Effector CD8-positive, alpha-beta T cell (primary cell): ENCODE measurements around the gene ELP1.
"Not testable (repeated sequence)": the region's sequence is repeated elsewhere in the genome, so short reads cannot be mapped to it uniquely, and the experiment has no call there.

Experiments
- DNase-seq: peaks from one replicate; lab custom pipeline; 2025; lab: John Stamatoyannopoulos, UW
- total RNA-seq, 4 experiments: gene quantifications; one replicate each; lab custom pipeline; 2026; lab: John Stamatoyannopoulos, UW

ELP1 gene, protein sequence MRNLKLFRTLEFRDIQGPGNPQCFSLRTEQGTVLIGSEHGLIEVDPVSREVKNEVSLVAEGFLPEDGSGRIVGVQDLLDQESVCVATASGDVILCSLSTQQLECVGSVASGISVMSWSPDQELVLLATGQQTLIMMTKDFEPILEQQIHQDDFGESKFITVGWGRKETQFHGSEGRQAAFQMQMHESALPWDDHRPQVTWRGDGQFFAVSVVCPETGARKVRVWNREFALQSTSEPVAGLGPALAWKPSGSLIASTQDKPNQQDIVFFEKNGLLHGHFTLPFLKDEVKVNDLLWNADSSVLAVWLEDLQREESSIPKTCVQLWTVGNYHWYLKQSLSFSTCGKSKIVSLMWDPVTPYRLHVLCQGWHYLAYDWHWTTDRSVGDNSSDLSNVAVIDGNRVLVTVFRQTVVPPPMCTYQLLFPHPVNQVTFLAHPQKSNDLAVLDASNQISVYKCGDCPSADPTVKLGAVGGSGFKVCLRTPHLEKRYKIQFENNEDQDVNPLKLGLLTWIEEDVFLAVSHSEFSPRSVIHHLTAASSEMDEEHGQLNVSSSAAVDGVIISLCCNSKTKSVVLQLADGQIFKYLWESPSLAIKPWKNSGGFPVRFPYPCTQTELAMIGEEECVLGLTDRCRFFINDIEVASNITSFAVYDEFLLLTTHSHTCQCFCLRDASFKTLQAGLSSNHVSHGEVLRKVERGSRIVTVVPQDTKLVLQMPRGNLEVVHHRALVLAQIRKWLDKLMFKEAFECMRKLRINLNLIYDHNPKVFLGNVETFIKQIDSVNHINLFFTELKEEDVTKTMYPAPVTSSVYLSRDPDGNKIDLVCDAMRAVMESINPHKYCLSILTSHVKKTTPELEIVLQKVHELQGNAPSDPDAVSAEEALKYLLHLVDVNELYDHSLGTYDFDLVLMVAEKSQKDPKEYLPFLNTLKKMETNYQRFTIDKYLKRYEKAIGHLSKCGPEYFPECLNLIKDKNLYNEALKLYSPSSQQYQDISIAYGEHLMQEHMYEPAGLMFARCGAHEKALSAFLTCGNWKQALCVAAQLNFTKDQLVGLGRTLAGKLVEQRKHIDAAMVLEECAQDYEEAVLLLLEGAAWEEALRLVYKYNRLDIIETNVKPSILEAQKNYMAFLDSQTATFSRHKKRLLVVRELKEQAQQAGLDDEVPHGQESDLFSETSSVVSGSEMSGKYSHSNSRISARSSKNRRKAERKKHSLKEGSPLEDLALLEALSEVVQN (N-terminal part only)
- total RNA-seq, result 111 to 189 (median 147) reads per million in 4 experiments

DNA sequence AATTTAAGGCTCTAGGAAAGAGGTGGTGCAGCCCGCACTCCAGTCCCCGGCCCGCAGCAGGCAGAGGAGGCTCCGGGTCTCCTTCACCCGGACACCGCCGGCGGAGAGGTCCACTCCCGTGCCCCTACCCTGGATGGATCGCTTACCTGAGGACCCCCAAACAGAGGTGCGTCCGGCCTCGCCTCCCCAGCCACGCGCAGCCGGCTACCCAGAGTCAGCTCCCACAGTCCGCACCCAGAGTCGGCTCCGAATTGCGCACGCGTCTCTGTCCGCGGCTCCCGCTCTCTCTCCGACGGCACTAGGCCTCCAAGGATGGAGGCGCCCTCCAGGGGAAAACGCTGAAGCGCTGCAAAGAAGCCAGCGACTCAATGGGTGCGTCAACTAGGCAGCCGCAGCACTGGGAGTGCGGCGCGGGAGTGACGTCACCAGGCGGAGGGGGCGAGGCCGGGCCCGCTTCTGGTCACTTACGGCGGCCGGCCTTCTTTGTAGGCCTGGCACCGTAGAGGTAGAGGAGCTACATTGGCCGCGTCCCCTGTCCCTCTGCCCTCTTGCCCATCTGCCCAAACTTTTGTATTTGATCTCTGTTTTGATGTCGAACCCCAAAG, at the start of gene ELP1:
Gene ELP1, minus strand, starts transcription at position 407 of the 605 bp plus-strand sequence. CDS start 2,978 bp downstream, outside the sequence.
- peak; percentile 89 for DNase-seq

DNA sequence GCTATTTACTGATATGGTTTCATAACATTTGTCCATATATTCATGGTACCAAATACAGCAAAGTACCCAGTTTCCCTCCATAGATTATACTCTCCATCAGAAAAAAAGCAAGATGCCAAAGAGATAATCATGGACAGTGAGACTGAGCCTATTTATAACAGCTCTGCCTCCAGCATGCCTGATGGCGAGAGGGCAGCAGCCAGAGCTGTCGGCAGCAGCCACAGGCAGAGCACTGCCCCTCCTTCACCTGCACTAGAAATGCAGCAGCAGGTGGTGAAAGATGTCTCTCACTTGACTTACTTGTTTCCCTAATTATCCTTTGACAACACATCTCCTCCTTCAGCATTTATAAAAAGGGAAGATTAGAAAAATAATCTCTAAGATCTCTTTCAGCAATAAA, 47.0 kb upstream of the ELP1 start:
- DNase-seq, result no peak

DNA sequence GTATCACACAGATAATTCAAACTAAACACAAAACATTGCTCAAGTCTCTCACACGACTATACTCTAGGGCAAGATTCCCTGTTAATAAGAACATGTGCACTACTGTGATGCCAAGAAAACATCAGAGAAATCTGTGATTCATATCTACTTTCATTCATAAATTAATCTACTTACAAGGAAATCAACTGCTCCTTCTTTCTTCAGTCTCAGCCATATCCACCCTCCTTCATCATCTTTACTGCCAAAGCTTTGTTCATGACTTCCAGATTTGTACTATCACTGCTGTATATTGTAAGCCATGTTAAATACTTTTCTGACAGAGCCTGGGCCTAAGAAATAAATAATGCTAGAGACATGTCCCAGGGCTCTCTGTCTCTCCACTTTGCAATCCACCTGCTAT, 44.3 kb upstream of the ELP1 start:
- DNase-seq, result no peak

DNA sequence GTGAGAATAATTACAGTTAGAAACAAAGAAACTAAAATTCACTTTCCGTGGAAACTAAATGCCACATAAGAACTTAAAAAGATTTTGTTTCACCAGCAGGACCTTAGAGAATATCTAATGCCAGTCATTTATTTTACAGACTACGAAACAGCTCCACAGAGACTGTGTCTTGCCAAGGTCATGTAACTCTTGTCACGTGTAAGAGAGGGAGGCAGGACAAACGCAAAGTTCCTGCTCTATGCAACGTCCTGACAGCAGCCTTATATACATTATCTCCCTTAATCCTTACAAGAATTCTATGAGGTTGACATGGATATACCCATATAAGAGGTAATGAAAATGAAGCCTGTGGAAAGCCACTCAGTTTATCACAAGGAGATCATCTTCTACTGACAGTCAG, 40.0 kb upstream of the ELP1 start:
- no peak for DNase-seq

DNA sequence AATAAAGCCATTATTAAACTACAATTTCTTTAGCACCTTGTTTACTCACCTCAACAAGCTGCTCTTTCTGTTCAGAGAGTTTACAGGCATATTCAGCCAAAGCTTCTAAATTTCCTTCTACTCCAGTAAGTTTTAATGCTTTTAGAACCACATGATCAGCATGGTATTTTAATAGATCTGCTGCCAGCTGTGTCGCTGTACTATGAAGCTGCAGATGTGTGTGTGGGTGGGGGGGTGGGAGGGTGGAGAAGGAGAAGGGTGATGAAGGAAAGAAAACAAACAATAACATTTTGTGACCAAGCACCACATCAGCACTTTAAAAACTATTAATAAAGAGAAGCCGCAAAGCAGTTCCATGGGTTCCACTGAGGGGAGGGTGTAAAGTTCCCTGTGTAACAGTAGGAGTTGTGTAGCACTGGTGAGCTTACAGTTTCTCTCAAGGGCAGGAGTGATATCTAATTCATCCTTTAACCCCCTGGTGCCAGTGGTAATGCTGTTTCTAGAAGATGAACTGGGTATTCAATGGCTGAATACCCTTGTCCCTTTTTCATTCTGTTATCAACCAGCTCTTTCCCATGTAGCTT, 38.8 kb upstream of the ELP1 start:
- DNase-seq, result no peak

DNA sequence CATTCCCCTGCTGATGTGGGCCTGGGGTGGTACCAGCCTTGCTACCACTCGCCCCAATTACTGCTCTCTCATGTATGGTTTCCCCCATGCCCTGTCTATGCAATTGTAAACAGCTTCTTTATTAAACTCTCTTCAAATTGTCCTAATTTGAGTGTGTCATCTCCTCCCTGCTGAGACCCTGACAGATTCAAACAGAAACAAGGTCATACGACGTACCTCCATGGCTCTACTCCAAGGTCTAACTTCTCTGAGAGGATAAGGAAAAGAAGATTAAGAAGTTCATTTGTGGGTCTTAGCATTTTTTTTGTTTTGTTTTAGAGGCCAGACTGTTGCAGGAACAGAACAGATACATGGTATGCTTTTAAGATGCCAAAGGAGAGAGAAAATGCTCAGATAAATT, 38.3 kb upstream of the ELP1 start:
- no peak for DNase-seq

DNA sequence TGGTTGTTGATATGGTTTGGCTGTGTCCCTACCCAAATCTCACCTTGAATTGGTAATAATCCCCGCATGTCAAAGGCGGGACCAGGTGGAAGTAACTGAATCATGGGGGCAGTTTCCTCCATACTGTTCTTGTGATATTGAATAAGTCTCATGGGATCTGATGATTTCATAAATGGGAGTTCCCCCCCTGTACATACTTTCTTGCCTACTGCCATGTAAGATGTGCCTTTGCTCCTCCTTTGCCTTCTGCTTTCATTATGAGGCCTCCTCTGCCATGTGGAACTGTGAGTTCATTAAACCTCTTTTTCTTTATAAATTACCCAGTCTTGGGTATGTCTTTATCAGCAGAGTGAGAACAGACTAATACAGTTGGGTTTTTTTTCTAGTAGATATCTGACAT, 37.5 kb upstream of the ELP1 start:
- not testable (repeated sequence) for DNase-seq

DNA sequence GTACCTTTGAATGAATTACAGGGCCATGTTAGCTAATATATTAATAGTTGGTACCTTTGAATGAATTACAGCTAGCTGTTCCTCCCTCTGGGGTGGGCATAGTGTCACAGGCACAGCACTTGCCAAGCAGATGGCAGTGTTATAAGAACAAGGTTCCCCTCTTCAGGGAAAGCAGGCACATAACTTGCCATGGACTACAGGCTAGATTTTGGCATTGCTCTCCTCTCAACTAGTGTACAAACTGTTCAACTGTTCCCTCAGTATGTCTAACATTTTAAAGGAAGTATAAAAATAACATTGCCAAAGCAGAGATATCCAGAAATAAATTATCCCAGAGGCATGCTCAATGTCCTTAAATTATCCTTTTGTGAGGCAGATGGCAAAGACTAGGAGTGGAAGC, 34.0 kb upstream of the ELP1 start:
- no peak for DNase-seq

DNA sequence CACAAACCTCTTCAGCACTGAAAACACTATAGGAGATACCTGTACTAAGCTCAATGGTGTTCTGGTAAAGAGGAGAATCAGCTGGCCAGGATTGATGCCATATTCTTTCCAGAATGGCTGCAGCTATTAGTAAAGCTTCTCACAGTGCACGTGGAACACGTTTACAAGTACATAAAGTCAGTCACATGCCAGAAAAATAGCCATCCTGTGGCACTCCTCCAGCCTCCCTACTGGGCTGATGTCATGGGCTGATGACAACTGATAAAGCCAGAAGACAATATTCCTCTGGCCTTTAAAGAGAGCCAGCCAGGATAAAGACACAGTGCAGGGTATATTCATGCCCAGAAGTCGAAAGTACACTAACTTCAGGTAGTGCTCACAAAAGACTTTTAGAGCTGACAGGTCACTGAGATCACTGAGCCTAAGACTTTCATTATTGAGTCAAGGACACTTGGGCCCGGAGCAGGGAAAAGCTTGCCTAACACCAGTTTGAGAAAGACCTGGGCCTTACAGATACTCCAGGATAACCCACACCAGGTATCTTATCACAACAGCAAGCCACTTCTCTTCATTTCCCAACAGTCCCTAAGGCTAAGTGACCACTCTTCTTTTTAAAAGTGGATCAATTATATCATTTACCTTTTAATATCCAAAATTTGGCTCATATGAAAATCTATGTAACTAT, 29.7 kb upstream of the ELP1 start:
- no peak for DNase-seq

DNA sequence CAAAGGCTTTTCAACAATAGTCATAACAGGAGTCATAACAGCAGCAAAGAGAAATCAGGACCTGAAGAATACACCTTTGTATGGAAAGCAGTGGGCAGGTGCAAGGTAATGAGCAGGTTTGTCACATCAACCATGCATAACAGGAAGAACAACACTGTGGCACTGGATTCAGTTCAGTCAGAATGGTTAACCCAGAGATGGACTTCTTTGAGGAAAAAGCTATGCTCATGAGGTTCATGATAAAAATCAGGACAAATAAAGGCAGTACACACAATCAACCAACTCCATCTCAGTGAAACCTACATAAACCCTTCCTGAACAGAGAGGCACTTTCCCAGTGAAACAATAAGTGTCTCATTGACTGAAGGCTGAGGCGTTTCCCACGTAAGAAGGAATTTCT, 27.2 kb upstream of the ELP1 start:
- no peak for DNase-seq

DNA sequence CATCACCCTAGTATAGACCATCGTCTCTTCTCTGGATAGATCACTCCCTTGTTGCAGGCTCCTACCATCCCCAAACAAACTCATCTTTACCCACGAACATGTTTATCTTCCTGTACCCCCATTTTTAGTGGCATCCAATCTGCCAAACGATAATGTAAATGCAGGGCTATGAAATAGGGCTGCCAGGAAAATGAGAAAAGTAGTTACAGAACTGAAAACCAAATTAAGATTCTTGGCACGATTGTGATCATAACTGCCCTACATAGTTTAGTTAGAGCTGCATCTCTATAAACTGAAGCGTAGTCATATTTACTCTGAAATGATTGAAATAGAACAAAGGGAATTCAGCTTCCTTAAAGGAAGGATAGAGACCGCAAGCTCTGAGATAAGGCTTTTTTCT, 26.4 kb upstream of the ELP1 start:
- DNase-seq, result no peak

DNA sequence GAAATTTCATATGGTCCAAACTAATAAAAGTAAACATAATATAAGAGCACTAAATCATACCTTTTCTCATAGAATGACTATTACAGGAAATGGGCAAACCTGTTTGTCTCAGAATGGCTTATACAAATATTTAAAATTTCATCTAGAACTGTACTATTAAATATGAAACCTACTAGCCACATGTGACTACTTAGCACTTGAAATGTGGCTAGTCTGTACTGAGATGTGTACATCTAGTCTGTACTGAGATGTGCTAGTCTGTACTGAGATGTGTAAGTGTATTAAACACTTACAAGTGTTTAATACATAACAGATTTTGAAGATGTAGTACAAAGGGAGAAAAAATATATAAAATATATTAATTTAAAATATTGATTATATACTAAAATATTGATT, 22.7 kb upstream of the ELP1 start:
- no peak for DNase-seq

DNA sequence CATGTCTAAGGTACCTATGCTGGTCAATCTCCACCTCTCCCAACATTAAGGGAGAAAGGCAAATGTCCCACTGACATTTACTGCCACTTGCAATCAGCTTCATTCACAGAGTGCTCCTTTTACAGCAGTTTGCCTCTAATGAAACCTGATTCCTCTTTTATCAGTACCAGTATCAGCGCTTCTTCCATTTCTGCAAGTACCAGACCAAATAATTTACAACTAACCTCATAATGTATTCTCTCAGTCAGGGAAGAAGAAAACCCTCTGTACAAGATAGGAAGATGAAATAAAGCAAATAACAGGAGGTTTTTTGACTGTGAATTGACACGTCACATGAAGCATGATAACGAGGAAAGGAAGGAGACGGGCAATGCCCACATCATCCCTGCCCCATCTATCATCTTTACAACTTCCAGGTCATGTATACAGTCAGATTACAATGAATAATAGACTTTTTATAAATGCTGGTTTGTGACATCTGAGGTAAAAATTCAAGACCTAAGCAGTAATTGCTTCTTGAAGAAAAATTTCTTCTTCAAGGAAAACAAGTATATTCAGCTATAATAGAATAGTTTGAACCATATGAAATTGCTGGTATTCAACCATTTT, 22.2 kb upstream of the ELP1 start:
- no peak for DNase-seq

DNA sequence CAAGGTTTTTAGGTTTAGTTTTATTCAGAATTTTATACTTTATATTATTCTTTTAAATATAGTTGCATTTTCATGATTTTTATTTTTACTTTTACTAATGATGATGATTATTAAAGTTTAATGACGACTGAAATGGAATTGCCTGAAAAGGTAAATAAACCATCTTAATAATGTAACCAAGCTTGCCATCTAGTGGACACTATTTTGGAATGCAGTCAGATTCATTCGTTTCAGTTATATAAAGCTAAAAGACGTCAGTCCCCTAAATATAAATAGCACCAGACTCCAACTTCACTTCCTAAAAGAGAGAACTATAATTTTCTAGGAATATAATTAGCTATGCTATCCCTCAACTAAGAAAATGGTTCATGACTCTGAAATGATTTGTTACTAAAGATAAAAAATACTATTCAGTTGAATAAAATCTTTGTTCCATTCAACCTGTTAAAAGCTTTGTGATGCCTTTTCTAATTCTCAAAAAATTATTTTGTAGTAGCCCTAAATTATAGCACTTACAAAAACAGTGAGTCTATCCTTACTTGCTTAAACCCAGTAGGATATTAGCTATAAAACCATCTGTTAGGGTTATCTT, 20.2 kb upstream of the ELP1 start:
- DNase-seq, result no peak

DNA sequence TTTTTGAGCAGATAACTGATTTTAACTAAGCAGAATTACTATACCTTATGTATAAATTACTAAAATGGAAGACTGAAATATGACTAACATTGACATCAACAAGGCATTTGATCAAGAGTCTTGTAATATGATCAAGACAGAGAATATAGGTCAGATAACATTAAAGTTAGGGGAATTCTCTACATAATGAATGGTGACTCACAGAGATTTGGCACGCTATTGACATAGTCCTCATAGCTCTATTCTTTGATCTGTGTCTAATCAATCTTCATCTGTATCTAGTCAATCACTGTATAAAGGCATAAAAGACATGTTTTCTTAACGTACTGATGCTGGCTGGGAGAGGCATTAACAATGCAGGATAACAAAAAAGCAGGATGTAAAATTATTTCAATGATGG, 17.7 kb upstream of the ELP1 start:
- DNase-seq, result no peak

DNA sequence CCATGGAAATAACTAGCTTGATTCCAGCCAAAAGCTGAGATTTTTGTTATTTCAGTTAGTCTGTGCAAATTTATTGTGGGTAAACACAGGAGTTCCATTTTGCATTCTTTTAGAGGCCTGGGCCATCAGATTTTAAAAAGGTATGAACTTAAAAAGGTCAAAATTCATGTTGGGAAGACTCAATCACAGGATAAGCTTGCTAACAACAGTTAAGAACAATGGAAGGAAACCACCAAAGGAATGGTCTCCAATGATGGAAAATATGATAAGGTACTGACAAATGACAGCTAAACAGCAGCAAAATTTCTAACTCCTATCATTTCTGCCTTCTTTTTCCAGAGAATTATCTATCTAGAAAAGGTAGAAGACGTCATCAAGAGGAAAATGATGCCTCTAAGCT, 16.2 kb upstream of the ELP1 start:
- no peak for DNase-seq

DNA sequence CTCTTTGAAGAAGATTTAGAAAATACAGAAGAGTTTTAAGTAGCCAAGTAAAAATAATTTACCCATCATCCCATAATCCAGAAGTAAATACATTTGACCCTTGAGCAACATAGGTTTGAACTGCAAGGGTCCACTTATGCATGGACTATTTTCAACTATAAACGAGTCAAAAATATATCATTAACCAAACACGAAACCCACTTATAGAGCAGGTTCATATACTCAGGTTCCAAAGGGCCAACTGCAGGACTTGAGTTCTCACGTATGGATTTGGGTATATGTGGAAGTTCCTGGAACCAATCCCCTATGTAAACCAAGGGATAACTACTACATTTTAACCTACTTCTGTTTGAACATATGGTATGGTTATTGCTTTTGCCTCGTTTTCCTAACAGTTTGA, 6.1 kb upstream of the ELP1 start:
- DNase-seq, result no peak

DNA sequence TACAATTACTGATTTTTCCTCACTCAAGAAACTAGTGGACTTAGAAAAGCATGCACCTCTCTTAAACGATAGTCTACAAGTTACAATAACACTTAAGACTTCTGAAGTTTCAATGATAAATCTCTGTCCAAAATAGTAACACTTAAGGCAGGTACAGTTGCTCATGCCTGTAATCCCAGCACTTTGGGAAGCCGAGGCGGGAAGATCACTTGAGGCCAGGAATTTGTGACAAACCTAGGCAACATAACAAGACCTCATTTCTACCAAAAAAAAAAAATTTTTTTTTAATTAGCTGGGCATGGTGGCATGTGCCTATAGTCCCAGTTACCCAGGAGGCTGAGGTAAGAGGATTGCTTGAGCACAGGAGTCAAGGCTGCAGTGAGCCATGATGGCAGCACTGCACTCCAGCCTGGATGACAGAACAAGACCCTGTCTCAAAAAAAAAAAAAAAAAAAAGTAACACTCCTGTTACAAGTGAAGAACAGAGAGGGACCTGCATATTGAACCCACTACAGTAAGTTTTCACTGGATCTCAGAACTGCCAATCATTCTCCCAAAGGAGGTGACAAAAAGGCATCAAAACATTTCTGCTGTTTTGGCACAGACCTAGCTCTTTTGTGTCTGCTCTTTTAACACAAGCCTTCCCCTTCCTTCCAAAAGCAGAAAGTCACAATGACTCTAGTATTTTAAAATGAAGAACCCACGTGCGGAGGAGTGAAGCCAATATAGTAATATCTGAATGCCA, 3.8 kb upstream of the ELP1 start:
- no peak for DNase-seq

DNA sequence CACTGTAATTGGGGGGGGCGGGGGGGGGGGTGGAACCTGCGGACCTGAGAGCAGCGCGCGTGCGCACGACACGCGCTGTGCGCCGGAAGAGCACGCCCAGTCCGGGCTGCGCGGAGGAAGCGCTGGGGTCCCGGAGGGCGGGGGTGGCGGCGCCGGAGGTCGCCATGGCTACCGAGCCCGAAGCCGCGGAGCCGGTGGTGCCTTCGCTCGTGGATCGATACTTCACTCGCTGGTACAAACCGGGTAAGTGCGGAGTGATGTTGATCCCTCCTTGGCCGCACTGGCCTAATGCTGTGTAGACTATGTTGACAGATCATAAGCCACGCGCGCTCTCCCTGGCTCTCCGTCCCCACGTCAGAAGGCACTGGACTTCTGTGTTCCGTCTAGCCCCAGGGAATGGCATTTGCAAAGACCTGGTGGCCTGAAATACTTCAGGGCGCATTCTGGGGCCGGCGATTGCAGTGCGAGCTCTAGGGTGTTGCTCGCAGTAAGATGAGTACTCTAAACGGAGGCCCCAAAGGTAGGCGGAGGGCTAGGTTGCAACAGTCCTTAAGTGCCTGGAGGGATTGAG, 484 bp upstream of the ELP1 start, which contains the start of gene ABITRAM:
Gene ABITRAM, plus strand, starts transcription at position 78 of the 571 bp plus-strand sequence. Its CDS starts 87 bp downstream, at position 165.
- peak; percentile 80 for DNase-seq
